PC-9 (cell line): ENCODE data around the gene TMEM214.

ENCODE experiments used
- EZH2 ChIP-seq: fragments of 200-600 bp; sonication (generic); IDR thresholded peaks from 2 replicates; pipeline ENCODE4 v1.8.0; 2017; ENCODE audit warnings: antibody characterized with exemption, low read depth
- TF ChIP-seq, protein P1 (sequence below): fragments of 200-600 bp; sonication (generic); conservative IDR thresholded peaks from 2 replicates; pipeline ENCODE4 v1.6.1; 2017; ENCODE audit warnings: mixed run types, antibody characterized with exemption, mild to moderate bottlenecking, moderate library complexity

DNA sequence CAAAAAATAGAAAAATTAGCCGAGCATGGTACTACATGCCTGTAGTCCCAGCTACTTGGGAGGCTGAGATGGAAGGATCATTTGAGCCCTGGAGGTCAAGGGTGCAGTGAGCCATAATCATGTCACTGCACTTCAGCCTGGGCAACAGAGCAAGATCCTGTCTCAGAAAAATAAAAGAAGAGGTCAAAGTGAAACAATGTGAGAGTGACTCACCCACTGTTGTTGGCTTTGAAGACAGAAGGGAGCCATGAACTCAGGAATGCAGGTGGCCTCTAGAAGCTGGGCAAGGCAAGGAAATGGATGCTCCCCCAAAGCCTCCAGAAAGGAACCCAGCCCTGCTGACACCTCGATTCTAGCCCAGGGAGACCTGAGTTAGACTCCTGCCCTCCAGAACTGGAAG lies 3.7 kb upstream of the TMEM214 start:
- TF ChIP-seq, protein P1, sequence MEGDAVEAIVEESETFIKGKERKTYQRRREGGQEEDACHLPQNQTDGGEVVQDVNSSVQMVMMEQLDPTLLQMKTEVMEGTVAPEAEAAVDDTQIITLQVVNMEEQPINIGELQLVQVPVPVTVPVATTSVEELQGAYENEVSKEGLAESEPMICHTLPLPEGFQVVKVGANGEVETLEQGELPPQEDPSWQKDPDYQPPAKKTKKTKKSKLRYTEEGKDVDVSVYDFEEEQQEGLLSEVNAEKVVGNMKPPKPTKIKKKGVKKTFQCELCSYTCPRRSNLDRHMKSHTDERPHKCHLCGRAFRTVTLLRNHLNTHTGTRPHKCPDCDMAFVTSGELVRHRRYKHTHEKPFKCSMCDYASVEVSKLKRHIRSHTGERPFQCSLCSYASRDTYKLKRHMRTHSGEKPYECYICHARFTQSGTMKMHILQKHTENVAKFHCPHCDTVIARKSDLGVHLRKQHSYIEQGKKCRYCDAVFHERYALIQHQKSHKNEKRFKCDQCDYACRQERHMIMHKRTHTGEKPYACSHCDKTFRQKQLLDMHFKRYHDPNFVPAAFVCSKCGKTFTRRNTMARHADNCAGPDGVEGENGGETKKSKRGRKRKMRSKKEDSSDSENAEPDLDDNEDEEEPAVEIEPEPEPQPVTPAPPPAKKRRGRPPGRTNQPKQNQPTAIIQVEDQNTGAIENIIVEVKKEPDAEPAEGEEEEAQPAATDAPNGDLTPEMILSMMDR, result no peak
- no peak for TF ChIP-seq EZH2
